HG02938 (cell line): ENCODE measurements around the gene RCOR2.
A peak's percentile ranks its signal among the peaks of the same experiment; 100 is the strongest.
"Not testable (repeated sequence)": the region's sequence is repeated elsewhere in the genome, so short reads cannot be mapped to it uniquely, and the experiment has no call there.

Source experiments
- ATAC-seq: cut with Tn5 transposase; IDR thresholded peaks from one replicate; pipeline ENCODE4 v1.9.1; 2021; ENCODE audit warnings: mild to moderate bottlenecking, moderate library complexity; ENCODE audit not compliant: unreplicated experiment

RCOR2 gene

GRCh38 chr11:63879598-63880402, 37.2 kb downstream of the RCOR2 start:
- ATAC-seq: no peak

GRCh38 chr11:63877658-63878241, 39.2 kb downstream of the RCOR2 start:
- ATAC-seq: no peak

- ATAC-seq: no peak
Measured at GRCh38 chr11:63876616-63877015, 40.3 kb downstream of the RCOR2 start.

- no peak for ATAC-seq
Measured at GRCh38 chr11:63875506-63876065, 41.4 kb downstream of the RCOR2 start.

- ATAC-seq: no peak
Measured at GRCh38 chr11:63874511-63874910, 42.5 kb downstream of the RCOR2 start.

- ATAC-seq: no peak
Measured at GRCh38 chr11:63873311-63873710, 43.7 kb downstream of the RCOR2 start.

GRCh38 chr11:63872800-63873197, 44.2 kb downstream of the RCOR2 start:
- ATAC-seq: no peak

GRCh38 chr11:63871962-63872799, 44.8 kb downstream of the RCOR2 start:
- peak; percentile 92 for ATAC-seq

GRCh38 chr11:63870351-63871140, 46.4 kb downstream of the RCOR2 start:
- no peak for ATAC-seq

- no peak for ATAC-seq
Measured at GRCh38 chr11:63869683-63870082, 47.3 kb downstream of the RCOR2 start.

- ATAC-seq: no peak
Measured at GRCh38 chr11:63869171-63869591, 47.8 kb downstream of the RCOR2 start.

GRCh38 chr11:63868399-63869064, 48.4 kb downstream of the RCOR2 start:
- ATAC-seq: no peak

- ATAC-seq: no peak
Measured at GRCh38 chr11:63867511-63867910, 49.5 kb downstream of the RCOR2 start.

- peak; percentile 81 for ATAC-seq
Measured at GRCh38 chr11:63866211-63866610, 50.8 kb downstream of the RCOR2 start.

GRCh38 chr11:63863620-63864019, 53.3 kb downstream of the RCOR2 start:
- ATAC-seq: not testable (repeated sequence)

GRCh38 chr11:63862923-63863322, 54.0 kb downstream of the RCOR2 start:
- no peak for ATAC-seq
